HG03025 (cell line): Measurements from ENCODE around the gene CCDC144A.
"Not testable (repeated sequence)": the region's sequence is repeated elsewhere in the genome, so short reads cannot be mapped to it uniquely, and the experiment has no call there.

Experiments used
- ATAC-seq: cut with Tn5 transposase; IDR thresholded peaks from one replicate; pipeline ENCODE4 v1.9.1; 2021; ENCODE audit warnings: mild to moderate bottlenecking, moderate library complexity; ENCODE audit not compliant: unreplicated experiment, low FRiP score

Gene CCDC144A

GRCh38 chr17:16818821-16819683 is 129.0 kb downstream of the CCDC144A start:
- ATAC-seq = no peak

GRCh38 chr17:16820161-16820877 is 130.3 kb downstream of the CCDC144A start:
- no peak for ATAC-seq

- no peak for ATAC-seq
Measured at GRCh38 chr17:16820979-16821543, 131.0 kb downstream of the CCDC144A start.

GRCh38 chr17:16822133-16822532 is 132.1 kb downstream of the CCDC144A start:
- not testable (repeated sequence) for ATAC-seq

GRCh38 chr17:16823768-16824406 is 133.8 kb downstream of the CCDC144A start:
- ATAC-seq = not testable (repeated sequence)
